Liver (tissue), 3 donors: Measurements from ENCODE around the gene ARL14EP.

ENCODE experiments used
- EGR1 ChIP-seq, 2 donors: IDR thresholded peaks; 2 replicates each; pipeline ENCODE4 v1.6.1; 2016 to 2018; ENCODE audit warnings: antibody characterized with exemption in 2 of 2, low read depth in 2 of 2
- JUND ChIP-seq, 2 donors: IDR thresholded peaks; 2 replicates each; pipeline ENCODE4 v1.6.1; 2016; ENCODE audit warnings: antibody characterized with exemption in 2 of 2
- NR2F2 ChIP-seq: IDR thresholded peaks from 2 replicates; pipeline ENCODE4 v1.6.1; 2016; ENCODE audit warnings: antibody characterized with exemption
- RAD21 ChIP-seq, 2 donors: IDR thresholded peaks; 2 replicates each; pipeline ENCODE4 v1.6.1; 2016; ENCODE audit warnings: antibody characterized with exemption in 2 of 2, mild to moderate bottlenecking in 2 of 2
- TAF1 ChIP-seq: conservative IDR thresholded peaks from 2 replicates; pipeline ENCODE4 v1.6.1; 2016; ENCODE audit warnings: antibody characterized with exemption, mild to moderate bottlenecking
- YY1 ChIP-seq: IDR thresholded peaks from 2 replicates; pipeline ENCODE4 v1.6.1; 2016; ENCODE audit warnings: antibody characterized with exemption, mild to moderate bottlenecking
- TF ChIP-seq, protein P1 (sequence below): fragments of 150-350 bp; IDR thresholded peaks from 2 replicates; pipeline ENCODE4 v1.5.1; 2017; ENCODE audit warnings: improper control_type of control experiment, low read depth, low read length; ENCODE audit not compliant: missing input control
- TF ChIP-seq, protein P2 (sequence below): IDR thresholded peaks from 2 replicates; pipeline ENCODE4 v1.6.1; 2016; ENCODE audit warnings: antibody characterized with exemption, mild to moderate bottlenecking
- TF ChIP-seq, protein P3 (sequence below): IDR thresholded peaks from 2 replicates; pipeline ENCODE4 v1.6.1; 2016; ENCODE audit warnings: antibody characterized with exemption
- donor health status: healthy.
- donor health status: healthy.

DNA sequence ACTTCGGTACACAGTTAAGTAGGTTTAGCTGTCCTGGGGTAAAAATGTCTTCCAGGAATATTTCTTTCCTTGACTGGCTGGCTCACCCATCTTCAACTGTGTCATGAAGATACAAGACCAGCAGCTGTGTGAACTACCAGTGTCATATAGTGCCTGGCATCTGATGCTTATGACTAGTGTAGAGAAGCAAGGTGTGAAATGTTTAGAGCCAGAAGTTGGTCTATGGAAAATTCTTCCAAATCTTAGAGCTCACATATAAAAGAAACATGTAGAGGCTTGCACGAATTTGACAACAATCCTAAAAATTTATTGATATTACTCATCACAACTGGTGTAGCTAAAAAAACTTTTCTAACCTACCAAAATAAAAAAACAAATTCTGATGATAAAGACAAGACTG is 54.4 kb downstream of the ARL14EP start:
- TF ChIP-seq, protein P1, sequence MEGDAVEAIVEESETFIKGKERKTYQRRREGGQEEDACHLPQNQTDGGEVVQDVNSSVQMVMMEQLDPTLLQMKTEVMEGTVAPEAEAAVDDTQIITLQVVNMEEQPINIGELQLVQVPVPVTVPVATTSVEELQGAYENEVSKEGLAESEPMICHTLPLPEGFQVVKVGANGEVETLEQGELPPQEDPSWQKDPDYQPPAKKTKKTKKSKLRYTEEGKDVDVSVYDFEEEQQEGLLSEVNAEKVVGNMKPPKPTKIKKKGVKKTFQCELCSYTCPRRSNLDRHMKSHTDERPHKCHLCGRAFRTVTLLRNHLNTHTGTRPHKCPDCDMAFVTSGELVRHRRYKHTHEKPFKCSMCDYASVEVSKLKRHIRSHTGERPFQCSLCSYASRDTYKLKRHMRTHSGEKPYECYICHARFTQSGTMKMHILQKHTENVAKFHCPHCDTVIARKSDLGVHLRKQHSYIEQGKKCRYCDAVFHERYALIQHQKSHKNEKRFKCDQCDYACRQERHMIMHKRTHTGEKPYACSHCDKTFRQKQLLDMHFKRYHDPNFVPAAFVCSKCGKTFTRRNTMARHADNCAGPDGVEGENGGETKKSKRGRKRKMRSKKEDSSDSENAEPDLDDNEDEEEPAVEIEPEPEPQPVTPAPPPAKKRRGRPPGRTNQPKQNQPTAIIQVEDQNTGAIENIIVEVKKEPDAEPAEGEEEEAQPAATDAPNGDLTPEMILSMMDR: no peak
- TF ChIP-seq RAD21 (IDR thresholded peaks at IDR 0.05) (no peak), NR2F2 (no peak), EGR1 (IDR thresholded peaks at IDR 0.05; ENCODE audit: low read depth in 2 of 2) (no peak), JUND (IDR thresholded peaks at IDR 0.05) (no peak), TAF1 (no peak), YY1 (no peak)
- TF ChIP-seq, protein P2, sequence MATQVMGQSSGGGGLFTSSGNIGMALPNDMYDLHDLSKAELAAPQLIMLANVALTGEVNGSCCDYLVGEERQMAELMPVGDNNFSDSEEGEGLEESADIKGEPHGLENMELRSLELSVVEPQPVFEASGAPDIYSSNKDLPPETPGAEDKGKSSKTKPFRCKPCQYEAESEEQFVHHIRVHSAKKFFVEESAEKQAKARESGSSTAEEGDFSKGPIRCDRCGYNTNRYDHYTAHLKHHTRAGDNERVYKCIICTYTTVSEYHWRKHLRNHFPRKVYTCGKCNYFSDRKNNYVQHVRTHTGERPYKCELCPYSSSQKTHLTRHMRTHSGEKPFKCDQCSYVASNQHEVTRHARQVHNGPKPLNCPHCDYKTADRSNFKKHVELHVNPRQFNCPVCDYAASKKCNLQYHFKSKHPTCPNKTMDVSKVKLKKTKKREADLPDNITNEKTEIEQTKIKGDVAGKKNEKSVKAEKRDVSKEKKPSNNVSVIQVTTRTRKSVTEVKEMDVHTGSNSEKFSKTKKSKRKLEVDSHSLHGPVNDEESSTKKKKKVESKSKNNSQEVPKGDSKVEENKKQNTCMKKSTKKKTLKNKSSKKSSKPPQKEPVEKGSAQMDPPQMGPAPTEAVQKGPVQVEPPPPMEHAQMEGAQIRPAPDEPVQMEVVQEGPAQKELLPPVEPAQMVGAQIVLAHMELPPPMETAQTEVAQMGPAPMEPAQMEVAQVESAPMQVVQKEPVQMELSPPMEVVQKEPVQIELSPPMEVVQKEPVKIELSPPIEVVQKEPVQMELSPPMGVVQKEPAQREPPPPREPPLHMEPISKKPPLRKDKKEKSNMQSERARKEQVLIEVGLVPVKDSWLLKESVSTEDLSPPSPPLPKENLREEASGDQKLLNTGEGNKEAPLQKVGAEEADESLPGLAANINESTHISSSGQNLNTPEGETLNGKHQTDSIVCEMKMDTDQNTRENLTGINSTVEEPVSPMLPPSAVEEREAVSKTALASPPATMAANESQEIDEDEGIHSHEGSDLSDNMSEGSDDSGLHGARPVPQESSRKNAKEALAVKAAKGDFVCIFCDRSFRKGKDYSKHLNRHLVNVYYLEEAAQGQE: no peak
- TF ChIP-seq, protein P3, sequence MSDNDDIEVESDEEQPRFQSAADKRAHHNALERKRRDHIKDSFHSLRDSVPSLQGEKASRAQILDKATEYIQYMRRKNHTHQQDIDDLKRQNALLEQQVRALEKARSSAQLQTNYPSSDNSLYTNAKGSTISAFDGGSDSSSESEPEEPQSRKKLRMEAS: no peak
